Retina (tissue), 1 donor: ENCODE data around the gene TGFBR2.

Experiments used
- DNase-seq: peaks from one replicate; pipeline ENCODE4 v3.0.0-alpha.2; 2016

Gene TGFBR2

GRCh38 chr3:30606301-30607031, at the start of gene TGFBR2:
Gene TGFBR2, plus strand, starts transcription at chr3:30606601. Its CDS starts 283 bp downstream, at chr3:30606884.
- DNase-seq = peak; percentile 80

GRCh38 chr3:30557746-30558303, 48.6 kb upstream of the TGFBR2 start:
- no peak for DNase-seq

GRCh38 chr3:30563956-30564355, 42.4 kb upstream of the TGFBR2 start:
- no peak for DNase-seq

- no peak for DNase-seq
These were observed 39.2 kb upstream of the TGFBR2 start for GRCh38 chr3:30567139-30567753.

- DNase-seq = no peak
These were observed 29.5 kb upstream of the TGFBR2 start for GRCh38 chr3:30576946-30577345.

GRCh38 chr3:30577788-30578187, 28.6 kb upstream of the TGFBR2 start:
- DNase-seq = no peak

- no peak for DNase-seq
These were observed 27.9 kb upstream of the TGFBR2 start for GRCh38 chr3:30578479-30578878.

- no peak for DNase-seq
These were observed 27.3 kb upstream of the TGFBR2 start for GRCh38 chr3:30578986-30579579.

GRCh38 chr3:30581067-30581585, 25.3 kb upstream of the TGFBR2 start:
- DNase-seq = no peak

GRCh38 chr3:30581982-30582381, 24.4 kb upstream of the TGFBR2 start:
- DNase-seq = no peak

- no peak for DNase-seq
These were observed 22.4 kb upstream of the TGFBR2 start for GRCh38 chr3:30583973-30584372.

- no peak for DNase-seq
These were observed 20.7 kb upstream of the TGFBR2 start for GRCh38 chr3:30585654-30586053.

- no peak for DNase-seq
These were observed 20.1 kb upstream of the TGFBR2 start for GRCh38 chr3:30586096-30586805.

GRCh38 chr3:30586806-30587486, 19.5 kb upstream of the TGFBR2 start:
- DNase-seq = no peak

GRCh38 chr3:30587904-30588303, 18.5 kb upstream of the TGFBR2 start:
- no peak for DNase-seq

- DNase-seq = no peak
These were observed 10.2 kb upstream of the TGFBR2 start for GRCh38 chr3:30596152-30596551.

- no peak for DNase-seq
These were observed 9.2 kb upstream of the TGFBR2 start for GRCh38 chr3:30597131-30597768.

GRCh38 chr3:30597769-30598134, 8.6 kb upstream of the TGFBR2 start:
- no peak for DNase-seq

GRCh38 chr3:30598668-30599545, 7.5 kb upstream of the TGFBR2 start:
- no peak for DNase-seq

GRCh38 chr3:30600572-30600971, 5.8 kb upstream of the TGFBR2 start:
- no peak for DNase-seq

- DNase-seq = no peak
These were observed 3.5 kb upstream of the TGFBR2 start for GRCh38 chr3:30602946-30603345.
